Activated CD8-positive, alpha-beta memory T cell treated with anti-CD3 and anti-CD28 coated beads for 1 hour (primary cell): ENCODE measurements around the gene NUBP2.

ENCODE experiments used
- DNase-seq, 2 donors: peaks; one replicate each; pipeline ENCODE4 v3.0.0-alpha.2; 2020; ENCODE audit warnings: low read depth in 1 of 2; ENCODE audit errors: extremely low read depth in 1 of 2

Gene NUBP2

GRCh38 chr16:1758923-1759322, 23.8 kb upstream of the NUBP2 start:
- no peak for DNase-seq

- DNase-seq: no peak
Measured at GRCh38 chr16:1759511-1759910, 23.2 kb upstream of the NUBP2 start.

GRCh38 chr16:1760911-1761310, 21.8 kb upstream of the NUBP2 start:
- DNase-seq: no peak

GRCh38 chr16:1761751-1762150, 21.0 kb upstream of the NUBP2 start:
- no peak for DNase-seq

GRCh38 chr16:1762196-1762878, 20.4 kb upstream of the NUBP2 start:
- no peak for DNase-seq

GRCh38 chr16:1762879-1763520, 19.8 kb upstream of the NUBP2 start:
- no peak for DNase-seq

- no peak for DNase-seq
Measured at GRCh38 chr16:1763521-1764511, 18.9 kb upstream of the NUBP2 start.

GRCh38 chr16:1764971-1765370, 17.8 kb upstream of the NUBP2 start:
- DNase-seq: no peak

GRCh38 chr16:1765826-1766225, 16.9 kb upstream of the NUBP2 start:
- no peak for DNase-seq

GRCh38 chr16:1766231-1766630, 16.5 kb upstream of the NUBP2 start:
- DNase-seq: no peak

GRCh38 chr16:1766701-1767100, 16.1 kb upstream of the NUBP2 start:
- DNase-seq: no peak

- no peak for DNase-seq
Measured at GRCh38 chr16:1767116-1767994, 15.4 kb upstream of the NUBP2 start.

GRCh38 chr16:1768061-1768766, 14.5 kb upstream of the NUBP2 start:
- DNase-seq: no peak

- no peak for DNase-seq
Measured at GRCh38 chr16:1768767-1769401, 13.9 kb upstream of the NUBP2 start.

- DNase-seq: no peak
Measured at GRCh38 chr16:1769402-1770300, 13.1 kb upstream of the NUBP2 start.

- no peak for DNase-seq
Measured at GRCh38 chr16:1770328-1771187, 12.2 kb upstream of the NUBP2 start.

GRCh38 chr16:1771188-1771863, 11.4 kb upstream of the NUBP2 start, which contains the start of gene NME3:
Gene NME3 (minus strand): TSS chr16:1771543. CDS start chr16:1771534, 9 bp downstream.
- peak; percentile 23 to 66 for DNase-seq
